Endothelial cell of umbilical vein (primary cell): ENCODE measurements around the gene SYCE1.

ENCODE experiments used
- CTCF ChIP-seq, 2 donors: IDR thresholded peaks; 1 replicate in 1 of 2; 2 replicates in 1 of 2; pipeline ENCODE4 v1.5.1; 2011; ENCODE audit warnings: low read length in 2 of 2, mild to moderate bottlenecking in 2 of 2, moderate library complexity in 2 of 2, control low read depth in 1 of 2, inconsistent platforms in 1 of 2, low read depth in 1 of 2; ENCODE audit not compliant: insufficient read depth in 1 of 2; ENCODE audit errors: extremely low read depth in 1 of 2
- MYC ChIP-seq: IDR thresholded peaks from one replicate; pipeline ENCODE4 v1.6.1; 2011; ENCODE audit warnings: mild to moderate bottlenecking, low read depth, low read length
- POLR2A ChIP-seq: IDR thresholded peaks from 2 replicates; pipeline ENCODE4 v1.6.1; 2012; ENCODE audit warnings: low read depth, mild to moderate bottlenecking, control low read depth, low read length

- TF ChIP-seq MYC (no peak), POLR2A (no peak), CTCF (IDR thresholded peaks at IDR 0.05; ENCODE audit: extremely low read depth in 1 of 2, insufficient read depth in 1 of 2, low read depth in 1 of 2, low read length in 2 of 2) (no peak)
These were observed 38.3 kb downstream of the SYCE1 start, which contains the start of gene CYP2E1 for GRCh38 chr10:133526957-133527588.
